Colonic mucosa (tissue), 4 donors: ENCODE data around the gene NPDC1. TPM values are rescaled to one million over a fixed set of nuclear protein-coding genes. Genes with fewer than 3 reads are reported as not detected.

Experiments used
- DNase-seq: peaks from one replicate; pipeline ENCODE4 v3.0.0-alpha.2; 2020
- H3K27ac ChIP-seq: fragments of 200-600 bp; one replicate; pipeline ENCODE4 v1.8.0; 2021
- H3K27me3 ChIP-seq: fragments of 200-600 bp; one replicate; pipeline ENCODE4 v1.8.0; 2021
- H3K36me3 ChIP-seq: fragments of 200-600 bp; one replicate; pipeline ENCODE4 v1.8.0; 2021
- H3K4me1 ChIP-seq: fragments of 200-600 bp; one replicate; pipeline ENCODE4 v1.8.0; 2021; ENCODE audit warnings: mild to moderate bottlenecking
- H3K4me3 ChIP-seq: fragments of 200-600 bp; one replicate; pipeline ENCODE4 v1.8.0; 2021
- H3K9ac ChIP-seq, 2 donors: one replicate each; pipeline ENCODE4 v1.7.0; 2013; ENCODE audit warnings: control low read depth in 2 of 2, low read depth in 2 of 2, low read length in 2 of 2
- H3K9me3 ChIP-seq: fragments of 200-600 bp; one replicate; pipeline ENCODE4 v1.8.0; 2021
- CTCF ChIP-seq: fragments of 200-600 bp; IDR thresholded peaks from one replicate; pipeline ENCODE4 v1.8.0; 2022; ENCODE audit warnings: antibody characterized with exemption, mild to moderate bottlenecking
- intact Hi-C: fragments of 100-400 bp; cut with DNase I; formaldehyde crosslinking; loops from one replicate; pipeline ENCODE4 v1.14.1; 2022
- total RNA-seq, 2 donors: library from RNA; stranded (reverse); fragmentation: NEBNext Ultra II Directional in 1 of 2; extraction: Animal tissue kit (Norgen Biotek cat#: 25700) in 1 of 2; gene quantifications; one replicate each; pipeline ENCODE4 v1.2.1, GENCODE V29; 2021
- donor health status: healthy.
- donor health status: DM: no; HTN: no; CAD: no.
- donor health status: DM: no; HTN: no; CAD: no.

The NPDC1 gene
- total RNA-seq, 2 donors from 2014 or later, result 149 to 177 TPM

DNA sequence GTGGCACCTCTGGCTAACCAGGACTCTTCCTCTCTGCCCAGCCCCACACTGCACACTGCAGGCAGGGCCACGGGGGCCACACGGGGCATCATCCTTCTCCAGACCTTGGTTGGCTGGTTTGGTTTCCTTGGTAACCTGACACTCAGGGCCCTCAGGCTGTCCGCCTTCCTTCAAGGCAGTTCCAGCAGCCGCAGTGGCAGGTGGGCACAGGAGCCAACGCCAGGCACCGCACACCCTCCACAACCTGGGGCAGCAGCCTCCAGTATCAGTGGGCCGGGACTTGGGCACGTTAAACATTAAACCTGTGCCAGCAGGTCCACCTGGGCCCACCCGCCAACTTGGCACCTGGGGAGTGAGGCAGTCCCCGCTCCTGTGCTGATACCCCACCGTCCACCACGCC is 1.9 kb downstream of the NPDC1 start:
- H3K9me3 ChIP-seq, result no peaks in the 10 kb centered on the region
- no peak for DNase-seq
- peaks cover 19% of the 10 kb centered on the region for H3K4me1 ChIP-seq
- H3K36me3 ChIP-seq, result no peaks in the 10 kb centered on the region
- TF ChIP-seq CTCF, result no peak
- H3K9ac ChIP-seq, result peak overlapping the region; percentile 0 to 51
- H3K27ac ChIP-seq, result peak overlapping the region; percentile 64
- peak overlapping the region; percentile 54 for H3K4me3 ChIP-seq
- H3K27me3 ChIP-seq, result peaks cover 14% of the 10 kb centered on the region
- intact Hi-C loops, result no loop called here

GRCh38 chr9:137042751-137043727 is 2.9 kb downstream of the NPDC1 start:
- TF ChIP-seq CTCF, result no peak
- H3K4me3 ChIP-seq, result no peak overlapping the region
- peaks cover 19% of the 10 kb centered on the region for H3K4me1 ChIP-seq

GRCh38 chr9:137041124-137041523 is 4.9 kb downstream of the NPDC1 start:
- intact Hi-C loops, result no loop called here
- TF ChIP-seq CTCF, result no peak
- H3K36me3 ChIP-seq, result no peaks in the 10 kb centered on the region
- H3K4me3 ChIP-seq, result no peak overlapping the region
- H3K9me3 ChIP-seq, result no peaks in the 10 kb centered on the region
- no peak overlapping the region for H3K27ac ChIP-seq
- H3K9ac ChIP-seq, result no peak overlapping the region
- no peak for DNase-seq
- no peaks in the 10 kb centered on the region for H3K27me3 ChIP-seq
- peaks cover 16% of the 10 kb centered on the region for H3K4me1 ChIP-seq

More at GRCh38 chr9:137042751-137043727, 2.9 kb downstream of the NPDC1 start:
- peak overlapping the region; percentile 26 for H3K27ac ChIP-seq
- no peak for DNase-seq
- peak overlapping the region in 1 of 2 donors; percentile 1 for H3K9ac ChIP-seq
- intact Hi-C loops, result no loop called here
- no peaks in the 10 kb centered on the region for H3K9me3 ChIP-seq
- no peaks in the 10 kb centered on the region for H3K36me3 ChIP-seq
- H3K27me3 ChIP-seq, result peaks cover 7% of the 10 kb centered on the region

GRCh38 chr9:137040568-137040967 is 5.4 kb downstream of the NPDC1 start:
- TF ChIP-seq CTCF, result no peak
- H3K4me1 ChIP-seq, result peaks cover 13% of the 10 kb centered on the region
- no peak for DNase-seq
- H3K36me3 ChIP-seq, result no peaks in the 10 kb centered on the region
- intact Hi-C loops, result no loop called here
- no peaks in the 10 kb centered on the region for H3K27me3 ChIP-seq
- H3K9me3 ChIP-seq, result no peaks in the 10 kb centered on the region
- no peak overlapping the region for H3K27ac ChIP-seq
- no peak overlapping the region for H3K9ac ChIP-seq
- no peak overlapping the region for H3K4me3 ChIP-seq

- intact Hi-C loops, result loop anchor here (5.0 kb wide), 1 partner anchor 252 kb away; no protein-coding TSS in a partner anchor
- no peak for DNase-seq
- Histone ChIP-seq H3K27me3 (no peaks in the 10 kb centered on the region), H3K9me3 (no peaks in the 10 kb centered on the region), H3K36me3 (no peaks in the 10 kb centered on the region), H3K4me3 (no peak overlapping the region), H3K27ac (no peak overlapping the region), H3K4me1 (peaks cover 16% of the 10 kb centered on the region), H3K9ac (no peak overlapping the region)
- no peak for TF ChIP-seq CTCF
These were observed 6.2 kb downstream of the NPDC1 start for GRCh38 chr9:137039611-137040366.
